Measurements from ENCODE around the gene TMPRSS3. TPM values are rescaled to one million over a fixed set of nuclear protein-coding genes. Genes with fewer than 3 reads are reported as not detected.
A peak's percentile ranks its signal among the peaks of the same experiment; 100 is the strongest.

TMPRSS3 gene
- total RNA-seq, 1 experiment from 2014 or later: not detected

DNA sequence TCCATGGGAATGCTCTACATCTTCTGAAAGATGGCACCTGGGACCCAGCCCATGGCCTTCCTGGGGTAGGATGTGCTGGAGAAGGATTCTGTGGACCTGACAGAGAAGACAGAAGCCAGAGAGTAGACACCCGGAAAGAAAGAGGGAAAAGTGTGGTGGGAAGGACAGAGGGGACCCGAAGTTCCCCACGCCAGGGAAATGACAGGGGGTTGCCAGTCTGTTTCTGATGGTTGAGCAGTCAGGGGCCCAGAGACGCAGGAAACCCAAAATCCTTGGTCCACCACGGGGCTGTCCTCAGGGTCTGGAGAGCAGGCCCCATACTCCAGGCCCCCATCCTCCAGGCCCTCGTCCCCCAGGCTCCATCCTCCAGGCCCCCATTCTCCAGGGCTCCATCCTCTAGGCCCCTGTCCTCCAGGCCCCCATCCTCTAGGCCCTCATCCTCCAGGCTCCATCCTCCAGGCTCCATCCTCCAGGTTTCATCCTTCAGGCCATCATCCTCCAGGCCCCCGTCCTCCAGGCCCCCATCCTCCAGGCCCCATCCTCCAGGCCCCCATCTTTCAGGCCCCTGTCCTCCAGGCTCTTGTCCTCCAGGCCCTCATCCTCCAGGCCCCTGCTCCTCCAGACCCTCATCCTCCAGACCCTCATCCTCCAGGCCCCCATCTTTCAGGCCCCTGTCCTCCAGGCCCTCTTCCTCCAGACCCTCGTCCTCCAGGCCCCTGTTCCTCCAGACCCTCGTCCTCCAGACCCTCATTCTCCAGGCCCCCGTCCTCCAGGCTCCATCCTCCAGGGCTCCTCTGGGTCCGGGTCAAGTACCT, 44.0 kb downstream of the TMPRSS3 start:
- DNase-seq (ENCODE audit: low read depth): no peak

DNA sequence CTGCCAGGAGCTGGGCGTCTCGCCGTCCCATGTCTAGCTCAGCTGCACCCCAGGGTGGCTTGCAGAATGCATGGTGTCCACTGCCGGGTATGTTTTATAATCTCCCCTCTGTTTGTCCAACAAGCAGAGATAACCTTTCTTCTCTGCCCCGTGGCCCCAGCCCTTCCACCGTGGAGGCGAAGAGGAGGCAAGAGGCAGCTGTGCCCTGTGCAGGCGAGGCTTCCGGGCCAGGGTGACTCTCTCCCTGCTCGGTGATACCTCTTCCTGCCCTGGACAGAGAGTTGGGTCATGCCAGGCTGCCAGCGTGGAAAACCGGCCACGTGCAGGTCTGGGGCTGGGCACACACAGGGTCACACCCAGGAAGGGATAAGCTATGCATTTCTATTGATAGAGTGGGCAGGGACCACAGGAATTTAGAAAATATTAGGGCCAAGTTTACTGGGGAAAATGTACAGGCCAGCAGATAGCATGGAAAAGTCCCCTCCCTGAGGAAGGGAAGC, 44.9 kb downstream of the TMPRSS3 start, which contains the start of gene TFF2:
TSS of gene TFF2 (minus strand) at position 68 of the 500 bp plus-strand sequence. CDS start at position 31, 37 bp downstream.
- DNase-seq (ENCODE audit: low read depth): no peak

DNA sequence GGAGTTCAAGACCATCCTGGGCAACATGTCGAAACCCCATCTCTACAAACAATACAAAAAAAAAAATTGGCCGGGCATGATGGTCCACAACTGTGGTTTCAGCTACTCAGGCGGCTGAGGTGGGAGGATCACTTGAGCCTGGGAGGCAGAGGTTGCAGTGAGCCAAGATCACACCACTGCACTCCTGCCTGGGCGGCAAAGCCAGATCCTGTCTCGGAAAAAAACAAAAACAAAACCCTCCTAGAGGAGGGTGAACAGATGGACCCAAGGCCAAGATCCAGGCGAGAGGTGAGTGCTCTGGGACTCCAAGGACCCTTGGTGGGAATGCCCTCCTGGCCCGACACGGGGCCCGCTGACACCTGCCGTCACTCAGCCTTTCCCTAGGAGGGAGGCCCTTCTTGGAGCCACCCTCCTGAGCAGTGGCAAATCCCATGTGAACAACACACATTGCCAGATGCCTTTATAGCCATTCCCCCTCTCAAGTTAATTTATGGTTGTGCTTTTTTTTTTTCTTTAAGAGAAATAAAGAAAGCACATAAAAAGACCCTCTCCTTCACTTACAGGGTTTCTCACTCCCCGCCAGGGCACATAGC, 45.4 kb downstream of the TMPRSS3 start:
- DNase-seq (ENCODE audit: low read depth): no peak

DNA sequence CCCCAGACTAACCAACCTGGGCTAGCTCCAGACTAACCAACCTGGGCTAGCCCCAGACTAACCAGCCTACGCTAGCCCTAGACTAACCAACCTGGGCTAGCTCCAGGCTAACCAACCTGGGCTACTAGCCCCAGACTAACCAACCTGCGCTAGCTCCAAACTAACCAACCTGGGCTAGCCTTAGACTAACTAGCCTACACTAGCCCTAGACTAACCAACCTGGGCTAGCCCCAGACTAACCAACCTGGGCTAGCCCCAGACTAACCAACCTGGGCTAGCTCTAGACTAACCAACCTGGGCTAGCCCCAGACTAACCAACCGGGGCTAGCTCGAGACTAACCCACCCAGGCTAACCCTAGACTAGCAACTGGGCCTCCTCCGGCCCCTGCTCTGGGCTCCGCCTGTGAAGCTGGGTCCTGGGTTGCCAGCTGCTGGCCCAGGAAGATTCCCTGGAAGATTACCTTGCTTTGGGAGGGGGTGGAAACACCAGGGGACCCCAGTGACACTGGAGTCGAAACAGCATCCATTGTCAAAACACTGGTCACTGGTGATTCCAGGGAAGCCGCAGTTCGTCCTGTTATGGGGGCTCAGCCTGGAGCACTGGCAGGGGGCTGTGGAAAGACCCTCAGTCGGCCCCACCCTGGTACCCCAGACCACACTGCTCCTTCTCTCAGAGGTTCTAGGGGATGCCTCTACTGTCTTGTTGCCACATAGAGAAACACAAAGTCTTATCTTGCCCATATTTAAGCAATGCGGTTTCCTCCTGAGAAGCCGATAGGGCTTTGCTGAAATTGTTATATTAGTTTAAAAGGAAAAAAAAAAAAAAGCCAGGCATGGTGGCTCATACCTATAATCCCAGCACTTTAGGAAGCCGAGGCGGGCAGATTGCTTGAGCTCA, 46.2 kb downstream of the TMPRSS3 start:
- DNase-seq (ENCODE audit: low read depth): no peak

DNA sequence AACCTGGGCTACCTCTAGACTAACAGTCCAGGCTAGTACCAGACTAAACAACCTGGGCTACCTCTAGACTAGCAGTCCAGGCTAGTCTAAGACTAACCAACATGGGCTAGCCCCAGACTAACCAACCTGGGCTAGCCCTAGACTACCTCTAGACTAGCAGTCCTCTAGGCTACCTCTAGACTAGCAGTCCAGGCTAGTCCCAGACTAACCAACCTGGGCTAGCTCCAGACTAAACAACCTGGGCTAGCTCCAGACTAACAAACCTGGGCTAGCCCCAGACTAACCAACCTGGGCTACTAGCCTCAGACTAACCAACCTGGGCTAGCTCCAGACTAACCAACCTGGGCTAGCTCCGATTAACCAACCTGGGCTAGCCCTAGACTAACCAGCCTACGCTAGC, 47.1 kb downstream of the TMPRSS3 start:
- no peak for DNase-seq (ENCODE audit: low read depth)

DNA sequence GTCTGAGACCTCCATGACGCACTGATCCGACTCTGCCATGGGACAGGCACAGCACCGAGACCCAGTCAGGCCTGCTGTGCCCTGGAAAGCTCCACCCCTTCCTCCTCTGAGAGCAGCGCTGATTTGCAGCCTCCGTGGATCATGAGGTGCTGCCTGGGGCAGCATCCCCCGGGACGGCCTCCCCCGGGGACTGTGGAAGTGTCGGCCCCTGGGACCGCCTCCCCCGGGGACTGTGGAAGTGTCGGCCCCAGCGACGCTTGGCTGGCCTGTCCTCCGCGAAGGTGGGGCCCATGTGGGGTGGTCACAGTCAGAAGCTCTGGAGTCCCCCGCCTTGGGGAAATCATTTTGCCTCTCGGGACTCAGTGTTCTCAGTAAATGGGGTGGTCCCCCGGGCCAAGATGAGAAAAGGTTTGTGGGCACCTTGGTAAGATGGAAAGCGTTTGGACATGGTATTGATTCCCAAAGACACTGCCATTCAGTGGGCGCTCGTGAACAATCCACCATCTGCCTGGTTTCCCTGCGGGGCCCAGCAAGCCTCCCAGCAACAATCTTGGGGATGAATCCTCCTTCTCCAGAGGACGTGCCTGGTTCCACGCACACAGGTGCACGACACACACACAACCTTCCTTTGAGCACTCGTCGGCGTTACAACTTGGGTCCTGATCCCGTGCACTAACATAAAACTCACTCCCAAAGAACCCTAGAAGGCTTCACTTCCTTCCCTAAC, 48.1 kb downstream of the TMPRSS3 start:
- no peak for DNase-seq (ENCODE audit: low read depth)

DNA sequence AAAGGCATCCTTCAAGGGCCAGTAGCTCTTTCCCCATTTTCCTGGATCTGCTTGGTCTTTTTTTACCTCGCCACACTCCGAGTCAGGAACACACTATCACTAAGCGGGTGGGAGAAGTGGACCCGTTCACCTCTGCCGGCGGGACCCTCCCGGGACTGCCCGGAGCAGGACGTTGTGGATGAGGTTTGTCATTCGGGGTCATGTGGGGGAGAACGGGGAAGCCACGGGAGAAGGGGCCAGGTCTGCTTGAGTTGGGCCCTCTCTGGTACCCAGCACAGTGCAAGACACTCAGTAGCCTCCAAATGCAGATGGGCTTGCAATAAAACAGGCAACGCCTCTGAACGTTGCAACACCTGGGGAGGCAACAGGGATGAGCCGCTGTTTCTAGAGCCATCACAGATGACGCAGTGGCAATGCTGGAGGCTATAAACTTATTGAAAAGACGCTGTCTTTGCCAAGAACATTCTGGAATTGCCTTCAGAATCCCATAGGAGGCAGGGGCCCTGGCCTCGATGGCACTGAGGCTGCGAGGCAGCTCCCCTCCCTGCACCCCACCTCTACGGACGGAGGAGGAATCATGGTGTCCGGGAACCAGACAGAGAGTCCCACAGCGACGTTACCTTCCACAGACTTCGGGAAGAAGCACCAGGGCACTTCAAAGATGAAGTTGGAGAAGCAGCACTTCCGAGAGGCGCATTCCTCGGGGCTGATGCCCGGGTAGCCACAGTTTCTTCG, 48.8 kb downstream of the TMPRSS3 start:
- no peak for DNase-seq (ENCODE audit: low read depth)

DNA sequence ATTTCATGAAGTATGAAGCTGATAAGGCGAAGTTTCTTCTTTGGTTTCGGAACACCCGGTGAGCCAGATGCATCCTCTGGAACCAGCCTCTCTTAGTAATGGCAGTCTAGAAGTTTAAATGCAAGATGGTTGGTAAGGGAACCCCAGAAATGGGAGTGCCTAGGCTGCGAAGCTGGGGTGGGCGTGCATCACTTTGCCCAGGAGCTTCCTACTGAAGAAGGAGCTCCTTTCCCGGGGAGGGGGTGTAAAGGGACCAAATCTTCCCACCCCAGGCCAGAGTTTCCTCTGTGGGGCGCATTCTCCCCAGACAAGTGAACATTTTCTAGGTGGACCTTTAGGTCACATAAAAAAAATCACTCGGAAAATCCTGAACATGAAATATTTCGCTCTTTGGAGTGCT, 49.4 kb downstream of the TMPRSS3 start:
- no peak for DNase-seq (ENCODE audit: low read depth)

DNA sequence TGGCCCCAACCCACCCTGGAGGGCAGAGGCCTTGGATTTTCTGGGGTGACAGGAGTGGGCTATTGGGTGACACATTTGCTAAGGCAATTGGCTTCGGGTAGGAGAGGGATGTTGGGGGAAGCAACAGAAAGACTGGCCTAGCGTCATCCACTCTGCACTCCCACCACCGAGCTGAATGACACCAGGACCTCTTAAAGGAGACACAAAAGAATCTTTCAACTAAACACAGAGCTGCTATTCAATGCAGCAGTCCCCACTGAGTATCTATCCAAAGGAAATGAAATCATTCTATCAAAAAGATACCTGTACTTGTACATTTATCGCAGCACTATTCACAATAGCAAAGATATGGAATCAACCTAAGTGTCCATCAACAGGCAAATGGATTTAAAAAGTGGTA, 51.2 kb downstream of the TMPRSS3 start:
- no peak for DNase-seq (ENCODE audit: low read depth)

DNA sequence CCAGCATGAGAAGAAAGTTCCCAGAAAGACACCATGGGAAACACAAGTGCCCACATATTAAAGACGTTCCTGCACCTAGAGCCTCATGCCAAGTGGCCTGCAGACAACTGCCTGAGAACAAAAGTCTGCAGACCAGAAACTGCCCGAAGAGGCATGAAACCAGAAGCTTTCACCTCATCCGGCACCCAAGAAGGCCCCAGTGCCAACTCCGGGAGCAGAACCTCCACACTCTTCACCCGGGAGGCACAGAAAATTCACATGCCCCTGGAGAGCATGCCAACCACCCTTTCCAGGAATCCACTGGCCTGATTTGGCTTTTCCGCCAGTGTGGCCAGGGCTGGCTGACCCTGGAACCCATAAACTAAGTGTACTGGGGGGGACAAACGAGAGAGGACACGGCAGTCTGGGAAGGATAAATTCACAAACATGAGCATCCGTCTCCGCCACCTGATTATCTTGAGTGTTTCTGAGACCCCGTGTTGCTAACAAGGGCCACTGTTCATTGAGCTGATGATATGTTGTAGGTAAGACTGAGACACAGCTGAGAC, 51.8 kb downstream of the TMPRSS3 start:
- DNase-seq (ENCODE audit: low read depth): no peak

DNA sequence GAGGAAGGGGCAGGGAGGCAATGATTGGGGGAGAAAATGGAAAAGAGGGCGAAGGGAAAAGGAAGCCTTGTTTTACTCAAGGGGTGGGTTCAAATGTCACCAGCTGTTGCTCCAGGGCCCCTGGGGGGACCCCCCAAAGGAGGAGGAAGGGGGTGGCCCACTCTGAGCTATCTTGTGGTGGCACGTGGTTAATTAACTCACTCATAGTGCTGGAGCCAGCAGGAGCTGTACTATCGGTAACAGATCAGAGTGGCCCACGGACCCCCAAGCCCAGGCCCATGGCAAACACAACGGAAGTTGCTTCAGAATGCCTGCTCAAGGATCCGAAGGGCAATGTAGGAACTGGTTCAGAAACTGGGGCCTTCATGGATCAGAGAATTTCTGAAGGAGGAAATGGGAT, 52.3 kb downstream of the TMPRSS3 start:
- DNase-seq (ENCODE audit: low read depth): no peak

DNA sequence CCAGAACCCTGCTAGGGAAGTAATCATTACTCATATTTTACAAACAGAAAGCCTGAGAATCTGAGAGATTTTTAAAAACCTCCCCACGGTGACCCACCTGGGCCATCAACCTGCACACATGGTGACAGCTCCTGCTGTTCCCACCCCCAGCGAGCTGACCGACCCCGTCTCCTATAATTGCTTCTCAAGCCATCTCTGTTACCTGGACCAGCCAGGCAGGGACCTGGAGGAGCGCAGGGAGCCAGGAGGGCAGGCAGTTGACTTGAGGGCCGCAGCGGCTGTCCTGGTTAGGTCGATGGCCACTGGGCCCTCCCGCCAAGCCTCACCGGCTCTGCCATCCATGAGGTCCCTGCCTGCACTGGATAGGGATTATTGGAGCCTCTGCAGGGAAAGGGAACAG, 52.8 kb downstream of the TMPRSS3 start:
- no peak for DNase-seq (ENCODE audit: low read depth)

DNA sequence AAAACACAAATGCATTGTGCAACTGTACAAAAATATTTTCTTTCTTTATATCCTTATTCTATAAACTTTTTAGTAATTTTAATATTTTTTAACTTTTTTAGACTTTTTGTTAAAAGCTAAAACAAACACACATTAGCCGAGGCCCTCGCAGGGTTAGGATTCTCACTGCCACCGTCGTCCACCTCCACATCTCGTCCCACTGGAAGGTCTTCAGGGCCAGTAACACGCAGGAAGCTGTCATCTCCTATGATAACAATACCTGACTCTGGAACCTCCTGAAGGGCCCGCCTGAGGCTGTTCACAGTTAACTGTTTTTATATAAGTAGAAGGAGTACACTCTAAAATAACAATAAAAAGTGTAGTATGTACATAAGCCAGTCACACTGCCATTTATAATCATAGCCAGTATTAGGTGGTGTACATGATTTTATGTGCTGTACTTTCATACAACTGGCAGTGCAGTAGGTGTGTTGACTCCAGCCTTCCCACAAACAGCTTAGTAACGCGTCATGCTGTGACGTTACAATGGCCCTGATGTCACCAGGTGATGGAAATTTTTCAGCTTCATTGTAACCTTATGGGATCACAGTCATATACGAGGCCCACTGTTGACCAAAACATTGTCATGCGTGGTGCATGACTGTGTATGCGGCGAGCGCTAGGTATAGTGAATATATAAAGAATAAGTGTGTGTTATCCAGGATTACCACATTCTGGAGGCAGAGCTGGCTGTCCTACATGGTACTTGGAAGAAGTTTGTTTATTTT, 53.9 kb downstream of the TMPRSS3 start:
- DNase-seq (ENCODE audit: low read depth): no peak

DNA sequence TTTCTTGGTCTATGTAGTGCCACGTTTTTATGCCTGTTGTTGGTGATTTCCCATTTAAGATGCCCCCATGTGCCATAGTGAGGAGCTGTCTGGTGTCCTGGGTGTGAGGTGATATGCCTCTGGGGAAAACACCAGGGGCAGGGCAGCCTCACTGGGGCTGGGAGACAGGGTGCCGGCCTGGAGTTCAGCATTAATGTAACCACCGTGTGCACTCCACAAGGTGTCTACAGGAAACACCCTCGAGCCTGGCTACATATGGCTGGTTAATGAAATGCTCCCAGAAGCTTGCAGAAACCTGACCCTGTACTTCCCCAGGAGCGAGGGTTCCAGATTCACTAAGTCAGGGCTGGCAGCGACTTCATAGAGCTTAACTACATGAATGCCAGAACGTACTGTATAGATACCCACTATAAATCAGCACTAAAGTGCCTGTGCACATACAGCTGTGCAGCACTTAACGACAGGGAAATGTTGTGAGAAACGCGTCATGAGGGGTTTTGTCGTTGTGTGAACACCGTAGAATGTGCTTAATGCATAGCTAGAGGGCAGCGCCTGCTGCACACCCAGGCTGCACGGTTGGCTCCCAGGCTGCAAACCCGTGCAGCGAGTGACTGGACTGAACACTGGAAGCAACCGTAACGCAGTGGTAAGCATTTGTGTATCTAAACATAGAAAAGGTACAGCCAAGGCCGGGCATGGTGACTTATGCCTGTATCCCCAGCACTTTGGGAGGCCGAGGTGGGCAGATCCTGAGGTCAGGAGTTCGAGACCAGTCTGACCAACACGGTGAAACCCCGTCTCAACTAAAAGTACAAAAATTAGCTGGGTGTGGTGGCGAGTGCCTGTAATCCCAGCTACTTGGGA, 55.4 kb downstream of the TMPRSS3 start:
- no peak for DNase-seq (ENCODE audit: low read depth)

DNA sequence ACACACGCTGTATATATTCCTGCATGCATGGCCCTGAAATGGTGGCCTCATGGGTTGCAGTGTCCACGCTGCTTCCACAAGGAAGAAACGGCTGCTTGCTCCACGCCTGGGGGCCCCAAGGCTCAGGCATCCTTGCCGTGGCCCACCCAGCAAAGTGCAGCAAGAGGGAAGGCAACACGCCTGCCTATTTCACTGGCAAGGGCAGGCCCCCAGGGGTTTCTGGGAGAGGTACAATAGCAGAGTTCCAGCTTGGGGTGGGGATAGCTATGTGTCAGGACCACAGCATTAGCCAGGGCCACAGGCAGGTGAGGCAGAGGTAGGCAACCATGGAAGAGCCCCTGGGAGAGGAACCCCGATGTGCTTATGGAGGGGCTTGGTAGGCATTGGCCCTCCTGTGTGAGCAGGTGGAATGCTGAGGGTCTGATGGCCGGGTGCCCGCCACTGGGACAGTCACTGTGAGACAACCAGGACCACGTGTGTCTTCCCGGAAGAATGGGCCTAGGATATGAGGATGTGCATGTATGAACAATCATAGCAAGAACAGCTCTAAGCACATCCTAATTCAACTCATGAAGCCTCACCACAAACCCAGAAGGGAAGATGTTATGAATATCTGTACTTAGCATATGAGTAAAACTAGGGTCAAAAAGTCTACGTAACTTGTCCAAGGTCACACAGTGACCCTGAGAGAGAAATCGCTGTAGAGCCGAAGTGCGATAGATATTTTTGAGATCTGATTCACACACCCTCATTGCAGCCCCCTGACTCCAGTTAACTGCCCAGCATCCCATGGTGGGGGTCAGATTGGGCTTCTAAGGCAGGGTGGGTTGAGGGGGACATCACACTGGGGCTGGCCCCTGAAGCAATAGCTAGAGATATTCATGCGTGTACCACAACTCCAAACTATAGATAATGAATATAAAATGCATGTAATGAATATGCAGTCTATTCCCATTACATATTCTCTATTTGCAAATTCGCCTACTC, 56.8 kb downstream of the TMPRSS3 start:
- DNase-seq (ENCODE audit: low read depth): no peak

DNA sequence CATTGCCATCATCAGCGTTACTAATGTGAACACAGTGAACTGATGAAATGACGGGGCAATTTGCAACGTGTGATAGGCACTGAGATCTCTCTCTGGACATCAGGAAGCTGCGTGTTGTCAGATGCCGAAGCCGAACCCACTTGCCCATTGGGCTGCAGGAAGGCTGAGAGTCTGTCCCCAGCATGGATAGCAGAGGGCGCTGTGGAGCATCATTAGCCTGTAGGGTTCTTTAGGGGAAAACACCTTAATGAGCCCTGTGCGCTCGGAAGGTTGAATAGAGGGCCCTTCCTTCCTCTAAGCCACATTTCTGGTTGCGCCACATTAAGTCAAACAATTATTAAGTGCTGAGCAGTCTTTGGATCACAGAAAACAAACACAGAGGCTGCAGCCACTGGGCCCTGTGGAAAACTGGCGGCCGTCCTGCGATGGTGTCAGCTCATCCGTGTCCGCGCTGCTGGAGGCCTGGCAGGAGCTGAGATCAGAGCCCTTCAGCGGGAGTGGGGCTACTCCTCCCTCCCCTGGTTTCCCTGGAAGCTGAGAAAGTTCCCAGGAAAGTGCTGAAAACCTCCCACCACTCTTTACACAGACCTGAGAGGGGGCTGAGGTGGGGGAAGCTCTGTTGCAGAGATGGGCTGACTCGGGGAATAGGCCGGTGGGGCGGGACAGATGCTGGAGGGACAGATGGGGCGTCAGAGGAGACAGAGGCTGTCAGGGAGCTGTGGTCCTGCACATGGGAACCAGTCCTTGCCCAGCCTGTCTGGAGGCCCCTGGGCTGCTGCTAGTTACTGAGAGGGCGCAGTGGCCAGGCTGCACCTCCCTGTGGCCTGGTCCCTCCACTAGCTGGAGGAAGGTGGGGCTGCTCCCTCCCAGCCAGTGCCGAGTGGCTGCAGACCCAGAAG, 57.8 kb downstream of the TMPRSS3 start:
- DNase-seq (ENCODE audit: low read depth): peak; percentile 21
